Right lobe of liver (tissue), 4 donors: ENCODE data around the gene IL20RA.
"Not testable (repeated sequence)": the region's sequence is repeated elsewhere in the genome, so short reads cannot be mapped to it uniquely, and the experiment has no call there.

Experiments used
- CTCF ChIP-seq, 4 donors: fragments of 200-600 bp in 3 of 4; fragments of 450-650 bp in 1 of 4; IDR thresholded peaks; one replicate each; pipeline versions ENCODE4 v1.5.1 to v1.8.0; 2016 to 2022; ENCODE audit warnings: antibody characterized with exemption in 4 of 4, mild to moderate bottlenecking in 2 of 4
- POLR2A ChIP-seq: fragments of 450-650 bp; IDR thresholded peaks from one replicate; pipeline ENCODE4 v1.6.1; 2017; ENCODE audit warnings: antibody characterized with exemption, mild to moderate bottlenecking
- donor health status: DM: no; HTN: no; CAD: no.
- donor health status: DM: no; HTN: no; CAD: no.
- donor health status: DM: no; HTN: yes; CAD: no.

DNA sequence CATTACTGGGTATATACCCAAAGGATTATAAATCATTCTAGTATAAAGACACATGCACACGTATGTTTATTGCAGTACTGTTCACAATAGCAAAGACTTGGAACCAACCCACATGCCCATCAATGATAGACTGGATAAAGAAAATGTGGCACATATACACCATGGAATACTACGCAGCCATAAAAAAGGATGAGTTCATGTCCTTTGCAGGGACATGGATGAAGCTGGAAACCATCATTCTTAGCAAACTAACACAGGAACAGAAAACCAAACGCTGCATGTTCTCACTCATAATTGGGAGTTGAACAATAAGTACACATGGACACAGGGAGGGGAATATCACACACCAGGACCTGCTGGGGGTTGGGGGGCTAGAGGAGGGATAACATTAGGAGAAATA lies 31.0 kb upstream of the IL20RA start:
- not testable (repeated sequence) for TF ChIP-seq CTCF (IDR thresholded peaks at IDR 0.05); POLR2A
